GM18498 (cell line): ENCODE results near the gene TYK2.
"Not testable (repeated sequence)": the region's sequence is repeated elsewhere in the genome, so short reads cannot be mapped to it uniquely, and the experiment has no call there.

Experiments
- ATAC-seq: cut with Tn5 transposase; IDR thresholded peaks from one replicate; pipeline ENCODE4 v1.9.1; 2021; ENCODE audit warnings: mild to moderate bottlenecking, moderate library complexity; ENCODE audit not compliant: unreplicated experiment

TYK2 gene

GRCh38 chr19:10378124-10378523, 2.2 kb downstream of the TYK2 start:
- ATAC-seq: no peak

- not testable (repeated sequence) for ATAC-seq
These were observed 3.2 kb downstream of the TYK2 start for GRCh38 chr19:10377140-10377640.

GRCh38 chr19:10374931-10375330, 5.4 kb downstream of the TYK2 start:
- no peak for ATAC-seq

GRCh38 chr19:10372690-10373089, 7.7 kb downstream of the TYK2 start:
- ATAC-seq: no peak

GRCh38 chr19:10368101-10368803, 12.1 kb downstream of the TYK2 start:
- ATAC-seq: no peak

GRCh38 chr19:10366950-10367512, 13.3 kb downstream of the TYK2 start:
- ATAC-seq: not testable (repeated sequence)

- ATAC-seq: no peak
These were observed 14.9 kb downstream of the TYK2 start for GRCh38 chr19:10365518-10365917.

- ATAC-seq: no peak
These were observed 15.7 kb downstream of the TYK2 start for GRCh38 chr19:10364644-10365043.

- no peak for ATAC-seq
These were observed 16.5 kb downstream of the TYK2 start for GRCh38 chr19:10363789-10364281.

- no peak for ATAC-seq
These were observed 18.1 kb downstream of the TYK2 start for GRCh38 chr19:10362259-10362658.

GRCh38 chr19:10361569-10362011, 18.8 kb downstream of the TYK2 start:
- ATAC-seq: no peak

- no peak for ATAC-seq
These were observed 23.9 kb downstream of the TYK2 start for GRCh38 chr19:10356431-10356830.

GRCh38 chr19:10353793-10354391, 26.5 kb downstream of the TYK2 start:
- no peak for ATAC-seq

GRCh38 chr19:10352764-10353671, 27.4 kb downstream of the TYK2 start:
- no peak for ATAC-seq

GRCh38 chr19:10346509-10346908, 33.9 kb downstream of the TYK2 start:
- ATAC-seq: no peak

GRCh38 chr19:10344780-10345179, 35.6 kb downstream of the TYK2 start:
- ATAC-seq: no peak

GRCh38 chr19:10343495-10343894, 36.9 kb downstream of the TYK2 start:
- ATAC-seq: no peak

GRCh38 chr19:10339977-10340376, 40.4 kb downstream of the TYK2 start:
- no peak for ATAC-seq

GRCh38 chr19:10339380-10339960, 40.9 kb downstream of the TYK2 start, which contains the start of gene ICAM3:
Gene ICAM3, minus strand, starts transcription at chr19:10339624. Its CDS starts 10 bp downstream, at chr19:10339614.
- peak; percentile 81 for ATAC-seq

GRCh38 chr19:10338940-10339339, 41.4 kb downstream of the TYK2 start:
- no peak for ATAC-seq
